ENCODE data around the gene STK33. TPM values are rescaled to one million over a fixed set of nuclear protein-coding genes. Genes with fewer than 3 reads are reported as not detected.

STK33 gene
- total RNA-seq, 2 donors from 2014 or later, result 15.6 to 23.1 TPM

DNA sequence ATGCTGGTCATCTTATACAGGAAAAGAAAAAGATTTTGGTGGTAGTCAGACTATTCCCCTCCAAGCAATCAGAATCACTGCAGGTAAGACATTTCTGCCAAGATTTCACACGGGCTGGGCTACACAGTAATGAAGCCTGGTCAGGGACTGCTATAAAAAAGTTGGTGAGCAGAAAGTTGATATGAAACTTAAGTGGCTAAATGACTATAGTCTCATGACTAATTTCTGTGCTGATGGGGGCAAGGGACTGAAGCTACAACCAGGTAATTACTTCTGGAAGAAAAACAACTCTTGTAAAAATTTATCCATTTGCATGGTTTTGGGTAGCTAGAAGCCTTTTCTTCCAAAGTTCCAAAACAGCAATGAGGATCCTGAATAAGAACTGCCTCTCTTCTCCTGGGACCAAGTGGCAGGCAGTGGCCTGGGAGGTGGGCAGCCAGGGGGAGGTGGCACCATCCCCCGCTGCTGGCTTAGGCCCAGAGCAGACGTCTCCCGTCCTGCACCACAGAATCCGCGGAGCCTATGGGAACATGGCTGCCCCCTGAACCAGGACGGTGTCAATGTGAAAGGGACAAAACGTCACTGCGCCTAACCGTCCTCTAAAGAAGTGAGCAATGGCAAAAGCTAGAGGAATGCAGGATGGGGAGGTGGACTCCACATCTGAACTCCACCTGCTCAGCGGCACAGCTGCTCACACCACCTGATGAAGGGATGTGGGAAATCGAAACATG lies 207.7 kb downstream of the STK33 start:
- DNase-seq (no peak), ATAC-seq (no peak)
- intact Hi-C loops (cut with DNase I), result no loop called here

DNA sequence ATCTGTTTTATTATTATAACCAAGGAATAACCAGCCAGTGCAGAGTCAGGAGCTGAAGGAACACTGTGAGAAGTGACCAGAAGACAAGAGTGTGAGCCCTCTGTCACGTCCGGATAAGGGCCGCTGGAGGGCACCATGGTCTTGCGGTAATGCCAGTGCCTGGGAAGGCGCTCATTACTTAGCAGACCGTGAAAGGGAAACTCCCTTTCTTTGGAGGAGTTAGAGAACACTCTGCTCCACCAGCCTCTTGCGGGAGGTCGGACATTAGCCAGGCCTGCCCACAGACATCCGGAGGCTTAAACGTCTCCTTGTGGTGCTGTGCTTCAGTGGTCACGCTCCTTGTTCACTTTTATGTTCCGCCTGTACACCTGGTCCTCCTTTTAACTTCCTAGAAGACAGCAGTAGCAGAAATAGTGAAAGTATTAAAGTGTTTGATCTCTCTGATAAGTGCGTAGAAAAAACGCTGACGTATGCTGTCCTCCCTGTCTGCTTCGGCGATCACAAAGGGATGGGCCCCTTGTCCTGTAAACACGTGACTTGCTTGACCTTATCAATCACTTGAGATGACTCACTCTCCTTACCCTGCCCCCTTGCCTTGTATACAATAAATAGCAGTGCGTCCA lies 209.7 kb downstream of the STK33 start:
- DNase-seq (no peak), ATAC-seq (no peak)
- intact Hi-C loops (cut with DNase I), result no loop called here

DNA sequence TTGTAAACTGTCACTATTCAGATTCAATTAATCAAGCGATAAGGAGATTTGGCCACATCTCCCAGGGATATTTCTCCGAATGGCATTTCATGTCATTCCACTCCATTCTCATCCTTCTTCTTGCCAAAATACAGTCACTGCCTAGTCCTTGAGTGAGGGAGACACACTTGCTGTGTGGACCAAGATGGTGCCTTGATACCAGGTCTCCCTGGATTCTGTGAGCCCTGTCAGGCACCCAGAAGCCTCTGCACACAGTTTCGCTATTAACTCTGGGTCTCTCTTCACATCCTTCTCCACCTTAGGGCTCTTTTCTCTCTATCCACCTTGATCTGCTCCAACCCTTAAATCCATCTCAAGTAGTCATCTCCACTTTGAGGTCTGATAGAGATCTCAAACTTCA lies 210.4 kb downstream of the STK33 start:
- intact Hi-C loops (cut with DNase I), result no loop called here
- ATAC-seq, result no peak

GRCh38 chr11:8383227-8383626 lies 210.8 kb downstream of the STK33 start:
- DNase-seq, result no peak
- intact Hi-C loops (cut with DNase I), result no loop called here
- no peak for ATAC-seq

More for the DNA sequence above, 210.4 kb downstream of the STK33 start:
- no peak for DNase-seq

GRCh38 chr11:8382436-8383053 lies 211.5 kb downstream of the STK33 start:
- intact Hi-C loops (cut with DNase I), result no loop called here
- no peak for DNase-seq
- ATAC-seq, result no peak

DNA sequence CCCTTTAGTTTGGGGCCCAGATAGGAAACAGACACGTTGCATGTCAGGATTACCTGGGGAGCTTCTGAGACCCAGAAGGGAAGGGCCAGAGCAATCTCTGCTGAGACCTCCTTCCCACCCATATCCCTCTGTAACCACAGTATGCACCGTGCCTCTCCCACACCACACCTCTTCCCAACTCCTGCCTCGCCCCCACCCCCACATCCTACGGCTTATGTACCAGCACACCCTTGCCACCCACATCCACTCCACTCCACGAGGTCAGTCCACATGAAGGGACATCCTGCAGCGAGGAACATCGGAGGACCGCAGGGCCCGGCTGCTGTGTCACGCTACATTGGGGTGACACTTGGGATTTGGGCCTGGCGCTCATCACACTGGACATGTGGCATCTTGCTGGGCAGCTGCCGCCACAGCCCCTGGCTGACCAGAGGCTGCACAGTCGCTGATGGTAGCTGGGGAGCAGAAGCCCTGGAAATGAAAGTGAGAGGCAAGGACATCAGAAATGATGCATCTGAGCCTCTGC lies 212.1 kb downstream of the STK33 start:
- ATAC-seq (no peak), DNase-seq (no peak)
- intact Hi-C loops (cut with DNase I), result no loop called here

GRCh38 chr11:8381343-8381742 lies 212.7 kb downstream of the STK33 start:
- no peak for DNase-seq
- no peak for ATAC-seq
- intact Hi-C loops (cut with DNase I), result no loop called here

DNA sequence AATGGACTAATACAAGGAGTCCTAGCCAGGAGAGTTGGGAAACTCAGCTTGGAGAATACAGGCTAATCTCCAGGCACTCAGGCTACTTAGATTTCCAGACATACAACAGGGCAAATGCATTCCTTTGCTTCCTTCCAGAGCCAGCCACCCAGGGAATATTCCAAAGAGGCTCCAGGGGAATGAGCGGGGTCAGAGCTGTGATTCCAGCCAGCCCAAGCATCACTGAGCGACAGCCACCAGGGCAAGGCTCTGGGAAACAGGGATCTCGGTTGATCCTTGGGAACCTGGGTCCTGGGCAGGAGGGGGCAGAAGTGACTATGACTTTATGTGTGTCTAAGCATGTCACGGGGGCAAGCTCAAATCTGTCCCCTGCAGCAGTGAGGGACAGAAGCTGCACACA lies 218.1 kb downstream of the STK33 start:
- DNase-seq, result no peak
- peak in 1 of 2 donors; percentile 44 for ATAC-seq
- intact Hi-C loops (cut with DNase I), result no loop called here

- no peak for ATAC-seq
- DNase-seq, result no peak
- intact Hi-C loops (cut with DNase I), result no loop called here
These were observed 218.6 kb downstream of the STK33 start for GRCh38 chr11:8375460-8375859.

- intact Hi-C loops (cut with DNase I), result no loop called here
- DNase-seq, result no peak
- no peak for ATAC-seq
These were observed 219.3 kb downstream of the STK33 start for GRCh38 chr11:8374716-8375115.

GRCh38 chr11:8373519-8374432 lies 220.3 kb downstream of the STK33 start:
- DNase-seq (no peak), ATAC-seq (no peak)
- intact Hi-C loops (cut with DNase I), result no loop called here

GRCh38 chr11:8372641-8373381 lies 221.2 kb downstream of the STK33 start:
- intact Hi-C loops (cut with DNase I), result no loop called here
- no peak for ATAC-seq
- DNase-seq, result no peak

- no peak for ATAC-seq
- no peak for DNase-seq
- intact Hi-C loops (cut with DNase I), result no loop called here
These were observed 222.5 kb downstream of the STK33 start for GRCh38 chr11:8371516-8371884.

DNA sequence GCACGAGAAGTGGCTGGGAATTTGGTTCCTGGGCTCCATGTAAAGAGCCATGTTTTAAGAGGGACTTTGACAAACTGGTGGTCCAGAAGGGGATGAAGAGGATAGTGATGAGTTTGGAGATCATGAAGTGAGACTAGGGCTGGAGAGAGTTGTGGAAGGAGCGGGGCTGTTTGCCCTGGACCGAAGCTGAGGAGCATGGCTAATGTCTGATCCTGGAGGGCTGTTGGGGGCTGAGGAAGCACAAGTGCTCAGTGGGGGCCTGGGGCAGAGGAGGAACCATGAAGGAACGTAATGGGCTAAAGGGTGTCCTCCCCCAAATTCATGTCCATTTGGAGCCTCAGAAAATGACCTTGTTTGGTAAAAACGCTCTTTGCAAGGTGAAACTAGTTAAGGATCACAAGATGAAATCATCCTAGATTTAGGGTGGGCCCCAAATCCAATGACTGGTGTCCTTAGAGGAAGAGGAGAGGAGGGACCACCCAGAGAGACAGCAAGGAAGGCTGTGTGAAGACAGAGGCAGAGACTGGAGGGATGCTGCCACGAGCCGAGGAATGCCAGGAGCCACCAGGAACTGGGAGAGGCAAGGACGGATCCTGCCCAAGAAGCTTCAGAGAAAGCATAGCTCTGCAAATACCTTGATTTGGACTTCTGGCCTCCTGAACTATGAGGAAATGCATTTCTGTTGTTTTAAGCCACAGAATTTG lies 223.1 kb downstream of the STK33 start:
- no peak for ATAC-seq
- intact Hi-C loops (cut with DNase I), result no loop called here
- DNase-seq, result no peak

DNA sequence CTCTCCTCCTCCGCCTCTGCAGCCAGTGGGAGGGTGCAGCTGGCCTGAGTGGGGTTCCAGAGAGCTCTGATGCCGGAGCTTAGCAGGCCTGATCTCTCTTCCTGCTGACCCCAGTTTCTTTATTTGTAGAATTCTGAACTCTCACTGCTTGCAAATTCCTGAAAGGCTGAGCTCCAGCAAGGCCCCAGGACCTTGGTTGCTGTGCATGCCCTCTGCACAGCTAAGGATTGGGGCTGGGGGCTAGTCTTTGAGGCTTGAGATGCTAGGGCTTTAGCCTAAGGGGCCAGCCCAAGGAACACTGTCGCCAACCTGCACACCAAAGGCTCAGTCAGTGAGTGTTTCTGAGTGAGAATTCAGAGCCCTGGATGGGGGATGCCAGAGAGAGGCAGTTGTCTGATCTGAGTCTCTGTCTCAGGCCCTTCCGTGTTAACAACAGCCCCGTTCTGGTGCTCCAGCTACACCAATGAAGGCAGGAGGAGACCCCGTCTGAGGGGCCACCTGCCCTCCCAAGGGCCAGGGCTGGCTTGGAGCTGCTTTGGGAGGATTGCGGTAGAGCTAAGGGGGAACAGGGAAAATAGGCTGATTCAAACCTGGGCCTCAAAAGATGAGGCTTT lies 224.3 kb downstream of the STK33 start:
- intact Hi-C loops (cut with DNase I), result no loop called here
- no peak for DNase-seq
- no peak for ATAC-seq

GRCh38 chr11:8368772-8369171 lies 225.3 kb downstream of the STK33 start:
- intact Hi-C loops (cut with DNase I), result no loop called here
- ATAC-seq (no peak), DNase-seq (no peak)

DNA sequence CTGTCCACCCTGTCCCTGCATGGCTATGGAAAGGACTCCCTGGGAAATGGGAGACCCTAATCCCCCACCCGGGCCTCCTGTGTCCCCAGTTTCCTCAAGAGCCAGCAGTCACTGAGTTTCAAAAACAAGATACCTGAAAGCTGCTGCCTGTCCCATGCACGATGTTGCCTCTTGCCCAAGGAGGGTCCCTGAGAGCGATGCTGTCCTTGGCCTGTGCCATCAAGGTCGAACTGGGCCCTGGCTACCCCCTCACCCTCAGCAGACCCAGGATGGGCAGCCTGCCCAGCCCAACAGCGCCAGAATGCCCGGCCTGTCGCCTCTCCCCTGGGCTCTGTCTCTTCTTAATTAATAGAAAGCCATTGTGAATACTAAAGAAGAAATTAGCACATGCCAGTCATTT lies 225.8 kb downstream of the STK33 start:
- ATAC-seq, result no peak
- intact Hi-C loops (cut with DNase I), result no loop called here
- DNase-seq, result no peak

DNA sequence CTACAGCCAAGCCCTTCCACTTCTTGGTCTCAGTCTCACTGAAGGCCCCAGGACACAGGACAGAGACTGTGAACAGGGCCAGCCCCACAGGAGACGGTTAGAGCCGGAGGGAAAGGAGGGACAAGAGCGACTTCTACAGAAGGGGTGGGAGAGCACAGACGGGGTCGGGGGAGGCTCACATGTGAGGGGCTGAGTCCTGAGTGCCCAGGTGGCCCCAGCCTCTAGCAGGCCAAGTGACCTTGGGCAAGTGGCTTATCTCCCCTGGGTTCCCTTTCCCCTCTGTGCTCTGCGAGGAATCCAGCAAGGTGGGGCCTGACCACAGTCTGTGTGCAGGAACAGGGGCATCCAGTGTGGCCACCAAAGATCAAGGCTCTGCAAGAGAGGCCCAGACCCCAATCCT lies 227.7 kb downstream of the STK33 start:
- no peak for ATAC-seq
- DNase-seq, result no peak
- intact Hi-C loops (cut with DNase I), result no loop called here
